ENCODE data around the gene TBC1D21.

DNA sequence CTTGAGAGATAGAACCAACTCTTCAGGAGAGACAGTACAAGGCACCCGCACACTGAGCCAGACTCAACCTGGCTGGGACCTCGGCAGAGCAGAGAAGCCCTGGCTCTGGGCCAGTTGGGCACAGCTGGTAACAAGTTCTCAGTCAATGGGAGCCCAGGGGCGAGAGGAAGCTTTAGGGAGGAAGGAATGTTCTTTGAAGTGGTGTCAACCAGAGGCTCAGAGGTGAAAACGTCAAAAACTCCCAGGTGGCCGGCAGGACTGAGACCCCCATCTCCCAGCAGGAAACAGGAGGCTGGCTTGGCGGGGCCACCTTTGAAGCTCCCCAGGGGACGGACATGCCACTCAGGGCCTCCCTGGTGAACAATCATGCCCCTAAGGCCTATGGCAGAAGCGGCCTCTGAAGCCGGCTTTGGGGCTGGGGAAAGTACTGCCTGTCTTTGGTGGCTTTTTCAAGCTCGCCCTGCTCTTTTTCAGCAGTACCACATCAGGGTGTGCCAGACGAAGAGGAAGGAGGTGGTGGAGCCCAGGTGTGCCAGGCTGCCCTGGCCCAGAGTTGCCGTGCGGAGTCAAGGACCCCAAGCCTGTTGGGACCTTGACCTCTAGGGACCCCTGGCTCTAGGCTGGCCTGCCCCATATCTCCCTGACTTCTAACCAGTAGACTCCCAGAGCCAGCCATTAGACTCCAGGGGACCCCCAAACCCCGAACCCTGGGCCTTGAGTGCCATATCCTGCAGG lies 16.7 kb upstream of the TBC1D21 start:
- TF ChIP-seq, protein P1, sequence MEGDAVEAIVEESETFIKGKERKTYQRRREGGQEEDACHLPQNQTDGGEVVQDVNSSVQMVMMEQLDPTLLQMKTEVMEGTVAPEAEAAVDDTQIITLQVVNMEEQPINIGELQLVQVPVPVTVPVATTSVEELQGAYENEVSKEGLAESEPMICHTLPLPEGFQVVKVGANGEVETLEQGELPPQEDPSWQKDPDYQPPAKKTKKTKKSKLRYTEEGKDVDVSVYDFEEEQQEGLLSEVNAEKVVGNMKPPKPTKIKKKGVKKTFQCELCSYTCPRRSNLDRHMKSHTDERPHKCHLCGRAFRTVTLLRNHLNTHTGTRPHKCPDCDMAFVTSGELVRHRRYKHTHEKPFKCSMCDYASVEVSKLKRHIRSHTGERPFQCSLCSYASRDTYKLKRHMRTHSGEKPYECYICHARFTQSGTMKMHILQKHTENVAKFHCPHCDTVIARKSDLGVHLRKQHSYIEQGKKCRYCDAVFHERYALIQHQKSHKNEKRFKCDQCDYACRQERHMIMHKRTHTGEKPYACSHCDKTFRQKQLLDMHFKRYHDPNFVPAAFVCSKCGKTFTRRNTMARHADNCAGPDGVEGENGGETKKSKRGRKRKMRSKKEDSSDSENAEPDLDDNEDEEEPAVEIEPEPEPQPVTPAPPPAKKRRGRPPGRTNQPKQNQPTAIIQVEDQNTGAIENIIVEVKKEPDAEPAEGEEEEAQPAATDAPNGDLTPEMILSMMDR (IDR thresholded peaks at IDR 0.05) = no peak
- no peak for TF ChIP-seq POLR2A (IDR thresholded peaks at IDR 0.05)
